SK-MEL-5 (cell line): ENCODE data around the gene FSD1L. TPM values are rescaled to one million over a fixed set of nuclear protein-coding genes. Genes with fewer than 3 reads are reported as not detected.
A peak's percentile ranks its signal among the peaks of the same experiment; 100 is the strongest.

Experiments used
- DNase-seq: peaks from one replicate; pipeline ENCODE4 v3.0.0-alpha.2; 2016; ENCODE audit warnings: low read depth, low spot score
- in situ Hi-C: cut with HindIII; loops from 2 replicates; pipeline ENCODE4 v1.10.0; 2016; ENCODE audit warnings: low sequenced_read_pairs, high pct_unique_total_duplicates, low pct_unique_long_range_greater_than_20kb
- total RNA-seq: library from RNA; depleted of rRNA; stranded (reverse); fragments of >200 nt; shearing (Covaris generic); gene quantifications from 2 replicates; pipeline ENCODE4 v1.2.3, GENCODE V29; 2014

Gene FSD1L
- total RNA-seq, 1 experiment from 2014 or later = 2.5 TPM

- in situ Hi-C loops = no loop called here
- DNase-seq = no peak
Measured at GRCh38 chr9:105459336-105459735, 11.5 kb downstream of the FSD1L start.

DNA sequence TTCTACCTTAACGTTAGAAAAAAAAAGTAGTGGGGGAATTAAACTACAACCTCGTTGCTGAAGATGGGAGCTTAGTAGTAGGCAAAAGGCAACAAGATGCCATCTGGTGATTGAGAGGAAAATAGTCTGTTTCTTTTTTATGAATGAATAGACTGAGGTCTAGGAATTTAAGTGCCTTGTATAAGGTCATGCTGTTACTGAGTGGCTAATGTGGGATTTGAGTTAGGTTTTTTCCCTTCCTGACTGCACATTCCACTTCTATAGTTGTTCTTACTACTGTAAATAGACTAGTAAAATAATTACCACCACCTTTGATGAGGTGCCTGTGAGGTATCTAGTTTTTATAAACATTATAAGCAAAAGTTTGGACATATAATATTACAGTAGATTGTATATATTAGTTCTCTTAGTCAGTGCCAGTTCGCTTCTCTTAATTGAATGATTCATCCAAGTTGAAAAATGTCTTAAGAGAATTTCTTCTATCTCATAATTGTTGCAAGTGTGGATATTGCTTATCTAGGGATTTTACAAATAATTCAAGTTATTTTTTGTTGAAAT is 19.1 kb downstream of the FSD1L start:
- in situ Hi-C loops = no loop called here
- DNase-seq = peak; percentile 50

- in situ Hi-C loops = no loop called here
- no peak for DNase-seq
Measured at GRCh38 chr9:105468875-105469274, 21.0 kb downstream of the FSD1L start.

DNA sequence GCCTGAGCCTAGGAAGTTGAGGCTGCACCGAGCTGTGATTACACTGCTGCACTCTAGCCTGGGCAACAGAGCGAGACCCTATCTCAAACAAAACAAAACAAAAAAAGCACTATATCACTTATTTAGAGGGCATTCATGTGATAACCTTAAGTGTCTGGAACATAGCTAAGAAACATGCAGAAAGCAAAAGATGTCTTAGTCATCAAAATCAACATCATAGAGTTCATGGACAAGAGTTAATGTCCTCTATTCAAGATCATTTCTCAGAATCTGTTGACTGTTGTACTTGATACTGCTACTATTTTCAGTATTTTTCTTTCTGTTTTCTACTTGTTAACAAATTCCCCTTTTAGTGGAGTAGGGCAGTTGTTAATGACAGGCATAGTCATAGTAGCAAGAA is 25.4 kb downstream of the FSD1L start:
- DNase-seq = no peak
- in situ Hi-C loops = no loop called here

GRCh38 chr9:105475302-105475701 is 27.5 kb downstream of the FSD1L start:
- in situ Hi-C loops = no loop called here
- peak; percentile 78 for DNase-seq

DNA sequence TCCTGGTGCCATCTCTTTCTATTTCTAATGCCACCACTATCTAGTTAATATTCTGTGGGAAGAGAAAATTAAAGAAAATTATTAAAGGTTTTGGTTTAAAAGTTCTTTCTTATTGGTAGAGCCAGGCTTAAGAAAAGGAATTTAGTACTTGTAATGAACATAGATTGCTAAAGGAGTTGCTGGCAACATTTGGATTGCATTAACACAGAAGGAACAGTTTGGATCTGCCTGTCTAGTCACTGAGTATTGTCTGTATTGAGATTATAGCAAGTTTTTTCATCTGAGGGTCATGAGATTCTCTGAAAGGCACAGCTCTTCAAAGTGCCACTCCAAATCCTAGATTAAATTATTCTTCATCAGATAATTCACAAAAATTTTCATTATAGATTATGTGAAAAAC is 32.0 kb downstream of the FSD1L start:
- in situ Hi-C loops = no loop called here
- no peak for DNase-seq

- in situ Hi-C loops = no loop called here
- no peak for DNase-seq
Measured at GRCh38 chr9:105483618-105484017, 35.8 kb downstream of the FSD1L start.

DNA sequence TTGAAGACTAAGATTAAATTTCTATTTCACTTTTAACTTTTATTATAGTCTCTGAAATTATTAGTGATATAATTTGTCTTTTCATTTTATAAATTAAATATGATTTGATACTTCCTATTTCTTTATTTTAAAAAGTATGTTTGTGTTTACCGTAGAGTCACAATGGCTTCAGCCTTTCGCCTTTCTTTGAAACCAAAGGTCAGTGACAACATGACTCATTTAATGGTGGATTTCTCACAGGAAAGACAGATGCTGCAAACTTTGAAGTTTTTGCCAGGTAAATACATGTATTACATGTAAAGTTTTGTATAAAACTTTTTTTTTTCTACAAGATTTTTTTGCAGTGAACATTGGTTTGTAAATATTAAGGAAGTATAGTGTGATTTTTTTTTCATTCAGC is 36.4 kb downstream of the FSD1L start:
- in situ Hi-C loops = no loop called here
- no peak for DNase-seq

GRCh38 chr9:105485131-105485530 is 37.3 kb downstream of the FSD1L start:
- in situ Hi-C loops = no loop called here
- no peak for DNase-seq

DNA sequence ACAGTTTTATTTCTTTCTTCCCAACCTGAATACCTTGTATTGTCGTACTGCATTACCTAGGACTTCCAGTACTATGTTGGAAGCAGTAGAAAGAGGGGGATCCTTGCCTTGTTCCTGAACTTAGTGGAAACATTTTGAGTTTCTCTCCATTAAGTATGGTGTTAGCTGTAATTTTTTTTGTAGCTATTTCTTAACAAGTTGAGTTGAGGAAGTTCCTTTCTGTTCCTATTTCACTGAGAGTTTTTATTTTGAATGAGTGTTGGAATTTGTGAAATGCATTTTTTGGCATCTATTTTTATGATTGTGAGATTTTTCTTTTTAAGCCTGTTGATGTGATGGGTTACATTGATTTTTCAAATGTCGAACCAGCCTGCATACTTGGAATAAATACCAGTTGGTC is 49.0 kb downstream of the FSD1L start:
- in situ Hi-C loops = no loop called here
- DNase-seq = no peak

DNA sequence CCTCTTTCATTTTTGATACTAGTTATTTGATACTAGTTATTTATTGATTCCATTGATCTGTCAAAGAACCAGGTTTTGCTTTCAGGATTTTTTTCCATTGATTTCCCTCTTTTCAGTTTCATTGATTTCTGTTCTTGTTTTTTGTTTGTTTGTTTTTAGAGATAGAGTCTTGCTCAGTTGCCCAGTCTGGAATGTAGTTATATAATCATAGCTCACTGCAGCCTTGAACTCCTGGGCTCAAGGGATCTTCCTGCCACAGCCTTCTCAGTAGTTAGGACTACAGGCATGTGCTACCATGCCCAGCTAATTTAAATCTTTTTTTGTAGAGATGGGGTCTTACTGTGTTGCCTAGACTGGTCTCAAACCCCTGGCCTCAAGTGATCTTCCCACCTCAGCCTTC is 49.9 kb downstream of the FSD1L start:
- DNase-seq = no peak
- in situ Hi-C loops = no loop called here

DNA sequence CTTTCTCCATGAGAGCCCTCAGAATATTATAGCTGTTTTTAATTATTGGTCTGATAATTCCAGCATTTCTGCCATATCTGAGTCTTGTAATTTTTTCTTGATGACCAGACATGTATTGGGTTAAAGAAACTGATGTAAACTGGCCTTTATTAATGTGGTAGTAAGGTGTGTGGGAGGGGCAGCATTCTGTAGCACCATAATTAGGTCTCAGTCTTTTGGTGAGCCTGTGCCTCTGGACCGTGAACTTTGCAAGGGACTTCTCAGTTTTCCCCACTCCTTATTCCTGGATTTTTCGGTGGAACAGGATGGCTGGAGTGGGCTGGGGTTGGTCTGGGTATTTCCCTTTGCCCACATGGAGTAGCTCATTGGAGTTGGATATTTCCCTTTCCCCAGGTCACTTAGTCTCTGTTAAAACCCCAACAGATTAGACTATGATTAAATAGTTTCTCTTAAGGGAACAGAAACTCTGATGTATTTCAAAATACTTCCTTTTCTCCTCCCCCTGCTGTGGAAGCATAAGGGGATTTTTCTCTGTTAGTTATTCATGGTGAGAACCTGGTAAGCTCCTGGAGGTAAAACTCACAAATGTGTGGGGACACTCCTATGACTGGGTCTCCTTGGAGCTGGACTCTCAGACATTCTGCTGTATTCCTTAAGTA is 52.4 kb downstream of the FSD1L start:
- in situ Hi-C loops = no loop called here
- DNase-seq = no peak

DNA sequence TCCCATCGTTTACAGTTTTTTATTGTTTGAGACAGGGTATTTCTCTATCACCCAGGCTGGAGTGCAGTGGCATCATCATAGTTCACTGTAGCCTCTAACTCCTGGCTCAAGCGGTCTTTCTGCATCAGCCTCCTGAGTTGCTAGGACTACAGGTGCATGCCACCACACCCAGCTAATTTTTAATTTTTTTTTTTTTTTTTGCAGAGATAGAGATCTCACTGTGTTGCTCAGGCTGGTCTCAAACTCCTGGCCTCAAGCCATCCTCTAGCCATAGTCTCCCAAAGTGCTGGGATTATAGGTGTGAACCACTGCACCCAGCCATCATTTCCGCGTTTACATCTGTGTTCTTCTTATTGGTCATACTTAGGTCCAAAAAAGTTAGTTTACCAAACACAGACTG is 53.6 kb downstream of the FSD1L start:
- no peak for DNase-seq
- in situ Hi-C loops = no loop called here

DNA sequence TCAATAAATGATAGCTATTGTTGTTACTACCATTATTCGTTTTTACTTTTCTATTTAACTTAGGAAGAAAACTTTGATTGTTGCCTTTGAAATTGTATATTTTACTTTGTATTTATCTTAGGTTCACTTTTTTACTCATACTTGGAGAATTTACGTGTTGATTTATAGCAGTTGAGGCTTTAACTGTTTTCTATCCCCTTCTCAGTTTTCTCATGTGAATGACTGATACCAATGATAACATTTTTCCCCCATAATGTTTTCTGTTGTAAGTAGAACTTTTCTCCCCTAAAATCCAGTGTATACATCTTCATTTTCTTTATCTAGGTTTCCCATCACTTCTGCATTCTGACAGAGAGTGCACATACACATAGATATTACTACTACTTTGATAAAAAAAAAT is 54.4 kb downstream of the FSD1L start:
- no peak for DNase-seq
- in situ Hi-C loops = no loop called here

GRCh38 chr9:105503881-105504280 is 56.0 kb downstream of the FSD1L start:
- in situ Hi-C loops = no loop called here

DNA sequence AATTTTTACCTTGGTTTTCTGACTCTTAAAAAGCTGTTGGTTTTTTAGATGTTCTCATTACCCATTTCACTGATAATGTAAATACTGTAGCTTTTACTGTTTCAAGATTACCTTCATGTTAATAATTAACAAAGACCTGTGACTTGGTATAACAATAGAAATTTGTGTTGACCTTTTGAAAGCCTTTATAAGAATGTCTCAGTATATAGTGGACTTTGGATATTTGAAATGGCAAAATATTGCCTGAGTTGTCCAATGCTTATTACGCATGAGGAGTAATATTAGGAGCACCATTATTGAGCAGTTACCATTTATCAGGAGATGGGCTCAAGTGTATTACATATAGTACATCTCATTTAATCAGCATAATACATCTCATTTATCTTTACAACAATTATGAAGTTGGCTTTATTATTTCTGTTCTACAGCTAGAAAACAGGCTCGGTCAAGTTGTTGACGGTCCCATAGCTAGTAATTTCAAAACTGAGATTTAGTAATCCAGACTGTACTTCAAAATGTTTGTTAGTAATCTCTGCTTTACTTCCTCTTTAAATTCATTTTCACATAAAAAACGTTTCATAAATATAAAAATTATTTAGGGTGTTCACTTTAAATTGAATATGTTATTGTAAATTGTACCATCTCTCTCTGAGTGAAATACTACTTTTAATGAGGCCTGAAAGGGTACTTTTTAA is 59.4 kb downstream of the FSD1L start:
- in situ Hi-C loops = no loop called here
- DNase-seq = no peak

More at GRCh38 chr9:105503881-105504280, 56.0 kb downstream of the FSD1L start:
- DNase-seq = no peak

DNA sequence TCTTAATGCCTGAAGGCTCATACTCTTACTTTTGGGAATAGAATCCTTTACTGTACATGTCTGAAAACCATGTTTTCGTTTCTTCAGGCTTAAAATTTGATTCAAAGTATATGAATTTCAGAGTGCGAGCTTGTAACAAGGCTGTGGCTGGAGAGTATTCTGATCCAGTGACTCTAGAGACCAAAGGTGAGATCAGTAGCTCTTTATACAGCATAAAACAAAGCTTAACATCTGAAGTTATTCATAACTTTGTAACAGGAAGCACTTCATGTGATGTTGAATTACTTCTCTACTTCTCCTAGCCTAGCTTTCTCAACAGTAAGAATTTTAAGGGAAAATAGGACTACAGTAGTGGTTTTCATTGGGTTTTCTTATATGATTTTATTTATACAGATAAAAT is 60.7 kb downstream of the FSD1L start:
- in situ Hi-C loops = no loop called here
- no peak for DNase-seq

GRCh38 chr9:105510024-105510423 is 62.2 kb downstream of the FSD1L start:
- in situ Hi-C loops = no loop called here
- no peak for DNase-seq

- in situ Hi-C loops = no loop called here
- DNase-seq = peak; percentile 60
Measured at GRCh38 chr9:105511446-105511845, 63.6 kb downstream of the FSD1L start.
